HCT116 (cell line): ENCODE data around the gene ATXN7L1. TPM values are rescaled to one million over a fixed set of nuclear protein-coding genes. Genes with fewer than 3 reads are reported as not detected.

Source experiments
- ATAC-seq: fragments of 200-7000 bp; cut with Tn5 transposase; 2 replicates; pipeline ENCODE4 v1.9.1; 2020; ENCODE audit warnings: mild to moderate bottlenecking, moderate library complexity
- BruUV-seq: library from RNA; stranded (reverse); fragments of 400-500 nt; replicated peaks from 2 replicates; lab custom pipeline; 2021; lab: Mats Ljungman, UMichigan
- CTCF ChIA-PET: fragments of 300-600 bp; sonication (Branson Sonifier 250); formaldehyde crosslinking; loops from one replicate; lab custom pipeline; 2021; ENCODE audit warnings: antibody characterized with exemption; lab: Charles Lee
- POLR2A ChIA-PET: fragments of 300-600, 350-600 bp; sonication (Branson Sonifier 250); formaldehyde crosslinking; loops from one replicate; lab custom pipeline; 2021; ENCODE audit warnings: antibody characterized with exemption; lab: Charles Lee
- RAD21 ChIA-PET, 2 experiments: fragments of 300-600 bp; sonication (Branson Sonifier 250); formaldehyde crosslinking; loops; one replicate each; lab custom pipeline; 2023; ENCODE audit warnings: low total read pairs in 2 of 2; ENCODE audit not compliant: uncharacterized antibody in 2 of 2, unreplicated experiment in 2 of 2, low non-redundant PET in 1 of 2; lab: Charles Lee
- DNase-seq: peaks from one replicate; pipeline ENCODE4 v3.0.0-alpha.2; 2010; ENCODE audit warnings: low read depth, low spot score
- H2AFZ ChIP-seq: fragments of 200-600 bp; shearing (Covaris generic), sonication (generic); 2 replicates; pipeline ENCODE4 v1.6.1; 2017; ENCODE audit warnings: low read depth, mixed run types, mixed read lengths, antibody characterized with exemption, low read length; ENCODE audit not compliant: poor library complexity, severe bottlenecking
- H3K27ac ChIP-seq: 2 replicates; pipeline ENCODE4 v1.5.1; 2012; ENCODE audit warnings: low read depth, low read length
- H3K27me3 ChIP-seq: fragments of 200-600 bp; sonication (generic); 2 replicates; pipeline ENCODE4 v1.6.1; 2016; ENCODE audit warnings: mixed run types, low read length, mixed read lengths; ENCODE audit not compliant: insufficient read depth
- H3K36me3 ChIP-seq, 2 experiments: fragments of 200-500 bp in 1 of 2; fragments of 200-600 bp in 1 of 2; sonication (Bioruptor generic) in 1 of 2; sonication (generic) in 1 of 2; 2 replicates each; pipeline versions ENCODE4 v1.5.1 to v1.6.1; 2014 to 2016; ENCODE audit warnings: low read length in 2 of 2, inconsistent platforms in 1 of 2, mixed read lengths in 1 of 2, mixed run types in 1 of 2; ENCODE audit not compliant: insufficient read depth in 2 of 2, control insufficient read depth in 1 of 2
- H3K4me1 ChIP-seq, 2 experiments: fragments of 200-600 bp in 1 of 2; sonication (generic) in 1 of 2; 2 replicates each; pipeline versions ENCODE4 v1.5.1 to v1.6.1; 2012 to 2017; ENCODE audit warnings: low read length in 2 of 2, inconsistent platforms in 1 of 2, mild to moderate bottlenecking in 1 of 2, mixed read lengths in 1 of 2, mixed run types in 1 of 2, moderate library complexity in 1 of 2; ENCODE audit not compliant: insufficient read depth in 2 of 2, control insufficient read depth in 1 of 2
- H3K4me2 ChIP-seq: fragments of 200-600 bp; sonication (generic); 2 replicates; pipeline ENCODE4 v1.6.1; 2017; ENCODE audit warnings: mixed run types, low read length, mixed read lengths
- H3K4me3 ChIP-seq, 2 experiments: fragments of 200-600 bp in 1 of 2; sonication (generic) in 1 of 2; replicated peaks in 1 of 2; 2 replicates each; pipeline ENCODE4 v1.5.1; 2011 to 2016; ENCODE audit warnings: low read length in 2 of 2, control low read depth in 1 of 2, low read depth in 1 of 2, mild to moderate bottlenecking in 1 of 2, mixed read lengths in 1 of 2, mixed run types in 1 of 2
- H3K79me2 ChIP-seq: fragments of 200-600 bp; sonication (generic); 2 replicates; pipeline ENCODE4 v1.6.1; 2017; ENCODE audit warnings: mild to moderate bottlenecking, mixed run types, low read length, moderate library complexity, mixed read lengths; ENCODE audit not compliant: insufficient read depth
- H3K9ac ChIP-seq: fragments of 200-600 bp; sonication (generic); 2 replicates; pipeline ENCODE4 v1.6.1; 2016; ENCODE audit warnings: low read length, mixed read lengths
- H3K9me2 ChIP-seq: fragments of 200-600 bp; sonication (generic), shearing (Covaris generic); 2 replicates; pipeline ENCODE4 v1.6.1; 2017; ENCODE audit warnings: mixed run types, mild to moderate bottlenecking, moderate library complexity; ENCODE audit not compliant: insufficient read depth
- H3K9me3 ChIP-seq, 2 experiments: fragments of 200-500 bp in 1 of 2; fragments of 200-600 bp in 1 of 2; sonication (Bioruptor generic) in 1 of 2; sonication (generic) in 1 of 2; 2 replicates each; pipeline ENCODE4 v1.6.1; 2014 to 2017; ENCODE audit warnings: low read length in 2 of 2, mixed read lengths in 2 of 2, inconsistent platforms in 1 of 2, low read depth in 1 of 2, mild to moderate bottlenecking in 1 of 2, mixed run types in 1 of 2, moderate library complexity in 1 of 2; ENCODE audit not compliant: control insufficient read depth in 1 of 2, insufficient read depth in 1 of 2
- H4K20me1 ChIP-seq: fragments of 200-600 bp; sonication (generic), shearing (Covaris generic); 2 replicates; pipeline ENCODE4 v1.6.1; 2017; ENCODE audit warnings: mixed run types, mild to moderate bottlenecking, moderate library complexity; ENCODE audit not compliant: insufficient read depth
- CBX3 ChIP-seq: IDR thresholded peaks from 2 replicates; pipeline ENCODE4 v1.6.1; 2012; ENCODE audit warnings: low read depth
- CEBPB ChIP-seq: IDR thresholded peaks from 2 replicates; pipeline ENCODE4 v1.6.1; 2012; ENCODE audit warnings: low read depth
- EGR1 ChIP-seq: IDR thresholded peaks from 2 replicates; pipeline ENCODE4 v1.6.1; 2012; ENCODE audit warnings: low read depth
- ELF1 ChIP-seq: IDR thresholded peaks from 2 replicates; pipeline ENCODE4 v1.6.1; 2012; ENCODE audit warnings: low read depth, borderline replicate concordance
- EZH2 ChIP-seq: fragments of 200-600 bp; sonication (generic); IDR thresholded peaks from 2 replicates; pipeline ENCODE4 v1.6.1; 2017; ENCODE audit warnings: antibody characterized with exemption, mixed run types
- EZH2phosphoT487 ChIP-seq: fragments of 200-600 bp; IDR thresholded peaks from 2 replicates; pipeline ENCODE4 v1.6.1; 2018; ENCODE audit warnings: antibody characterized with exemption, borderline replicate concordance
- FOSL1 ChIP-seq: IDR thresholded peaks from 2 replicates; pipeline ENCODE4 v1.6.1; 2012; ENCODE audit warnings: low read depth
- JUND ChIP-seq: IDR thresholded peaks from 2 replicates; pipeline ENCODE4 v1.6.1; 2012
- MAX ChIP-seq: IDR thresholded peaks from 2 replicates; pipeline ENCODE4 v1.6.1; 2012
- POLR2A ChIP-seq: IDR thresholded peaks from 2 replicates; pipeline ENCODE4 v1.7.0; 2011; ENCODE audit warnings: borderline replicate concordance; ENCODE audit not compliant: insufficient read depth, insufficient read length; ENCODE audit errors: extremely low read depth
- POLR2AphosphoS5 ChIP-seq: IDR thresholded peaks from 2 replicates; pipeline ENCODE4 v1.6.1; 2011; ENCODE audit warnings: mild to moderate bottlenecking, low read depth, low read length, moderate library complexity
- RAD21 ChIP-seq: IDR thresholded peaks from 2 replicates; pipeline ENCODE4 v1.6.1; 2012; ENCODE audit warnings: low read depth, mild to moderate bottlenecking
- REST ChIP-seq: IDR thresholded peaks from 2 replicates; pipeline ENCODE4 v1.6.1; 2012; ENCODE audit warnings: low read depth
- SIN3A ChIP-seq: IDR thresholded peaks from 2 replicates; pipeline ENCODE4 v1.6.1; 2012; ENCODE audit warnings: low read depth
- SP1 ChIP-seq: IDR thresholded peaks from 2 replicates; pipeline ENCODE4 v1.6.1; 2012; ENCODE audit warnings: low read depth
- SRF ChIP-seq: IDR thresholded peaks from 2 replicates; pipeline ENCODE4 v1.6.1; 2012; ENCODE audit warnings: low read depth
- TCF7L2 ChIP-seq: IDR thresholded peaks from 2 replicates; pipeline ENCODE4 v1.7.0; 2011; ENCODE audit warnings: borderline replicate concordance, inconsistent platforms; ENCODE audit not compliant: insufficient read depth, insufficient read length; ENCODE audit errors: extremely low read depth
- YY1 ChIP-seq: IDR thresholded peaks from 2 replicates; pipeline ENCODE4 v1.6.1; 2011; ENCODE audit warnings: low read length, low read depth, moderate library complexity, mild to moderate bottlenecking; ENCODE audit not compliant: insufficient replicate concordance; ENCODE audit errors: extremely low read depth
- ZFX ChIP-seq: fragments of 450-650 bp; IDR thresholded peaks from 2 replicates; pipeline ENCODE4 v1.6.1; 2017
- ZNF274 ChIP-seq: fragments of 200-500 bp; sonication (Bioruptor generic); IDR thresholded peaks from 2 replicates; pipeline ENCODE4 v1.6.1; 2014; ENCODE audit warnings: mild to moderate bottlenecking, low read depth, low read length, inconsistent platforms
- intact Hi-C: fragments of 100-400 bp; cut with micrococcal nuclease; formaldehyde crosslinking; loops from 2 replicates; pipeline ENCODE4 v1.10.0; 2022
- total RNA-seq: library from RNA; stranded (reverse); gene quantifications from one replicate; pipeline ENCODE4 v1.2.1, GENCODE V29; 2021; ENCODE audit not compliant: unreplicated experiment
- TF ChIP-seq, protein P1 (sequence below): IDR thresholded peaks from 2 replicates; pipeline ENCODE4 v1.6.1; 2012
- TF ChIP-seq, protein P2 (sequence below), 3 experiments: fragments of 200-600 bp in 1 of 3; sonication (generic) in 1 of 3; IDR thresholded peaks in 2 of 3; conservative IDR thresholded peaks in 1 of 3; 2 replicates each; pipeline ENCODE4 v1.5.1; 2012 to 2017; ENCODE audit warnings: low read depth in 2 of 3, low read length in 2 of 3, antibody characterized with exemption in 1 of 3, borderline replicate concordance in 1 of 3, control low read depth in 1 of 3, mild to moderate bottlenecking in 1 of 3, mixed read lengths in 1 of 3, mixed run types in 1 of 3, moderate library complexity in 1 of 3; ENCODE audit not compliant: insufficient read depth in 1 of 3

Gene ATXN7L1
- total RNA-seq, 1 experiment from 2014 or later, result 11.5 TPM

DNA sequence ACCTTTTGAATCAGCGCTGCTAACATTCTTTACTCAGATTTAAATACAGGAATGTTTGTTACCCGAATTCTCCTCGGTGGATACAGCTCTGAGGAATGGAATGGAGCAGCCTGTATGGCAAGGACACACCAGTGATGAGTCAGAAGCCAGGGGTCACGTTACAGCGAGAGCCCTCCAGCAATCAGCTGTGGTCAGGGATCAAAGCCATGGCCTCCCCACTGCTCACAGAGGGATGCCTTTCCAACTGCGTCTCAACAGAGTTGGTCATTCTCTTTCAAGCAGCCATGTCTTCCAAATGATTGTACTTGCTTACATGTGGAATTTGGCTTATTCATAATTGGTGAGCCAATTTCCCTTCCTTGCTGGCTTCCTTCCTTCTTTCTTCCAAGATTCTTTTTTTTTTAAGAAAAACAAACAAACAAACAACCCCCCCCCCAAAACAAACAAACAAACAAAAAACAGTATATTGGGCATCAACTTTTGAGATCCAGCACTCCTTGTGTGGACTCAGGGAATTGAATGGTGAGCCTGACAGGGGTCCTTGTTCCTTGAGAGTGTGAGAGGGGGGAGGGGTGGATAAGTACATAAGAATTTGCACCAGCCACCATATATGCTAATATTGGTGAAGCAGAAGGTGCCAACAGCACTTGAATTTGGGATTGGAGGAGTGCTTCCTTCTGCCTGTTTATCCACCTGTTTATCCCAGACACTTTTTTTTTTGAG is 100.2 kb downstream of the ATXN7L1 start:
- ChIA-PET RAD21 (no interaction called here), CTCF (interaction anchor here (0.6 to 2.6 kb wide), 3 partner anchors 10 to 759 kb away, joined by 3 to 16 read pairs (median 3); no protein-coding TSS in a partner anchor), POLR2A (no interaction called here)
- Histone ChIP-seq H3K9me2 (no peaks in the 10 kb centered on the region), H3K36me3 (no peaks in the 10 kb centered on the region), H3K4me3 (peak overlapping the region in 1 of 2 experiments; percentile 38; a peak in 2 of 4 replicates), H3K27me3 (no peaks in the 10 kb centered on the region), H3K4me2 (peak overlapping the region; percentile 75), H3K27ac (peak overlapping the region; percentile 51; the same call in 1 of the 2 replicates), H3K9me3 (no peaks in the 10 kb centered on the region), H3K4me1 (peaks cover 29 to 71% of the 10 kb centered on the region in 2 experiments), H4K20me1 (no peaks in the 10 kb centered on the region), H3K79me2 (no peaks in the 10 kb centered on the region), H3K9ac (peak overlapping the region; percentile 47), H2AFZ (no peak overlapping the region)
- BruUV-seq, result no TSS peak
- ATAC-seq (peak; percentile 94), DNase-seq (peak; percentile 94)
- intact Hi-C loops, result loop anchor here (1.0 to 2.0 kb wide), 2 partner anchors 54 to 101 kb away; partner anchors contain the start of gene ATXN7L1
- TF ChIP-seq ZNF274, result no peak
- TF ChIP-seq ELF1, result no peak
- peak; percentile 99 for TF ChIP-seq JUND
- peak; percentile 95 for TF ChIP-seq SP1
- TF ChIP-seq MAX, result peak; percentile 79
- TF ChIP-seq EZH2, result no peak
- peak; percentile 99 for TF ChIP-seq TCF7L2
- TF ChIP-seq CBX3, result peak; percentile 99
- TF ChIP-seq POLR2AphosphoS5, result peak; percentile 66
- TF ChIP-seq, protein P1, sequence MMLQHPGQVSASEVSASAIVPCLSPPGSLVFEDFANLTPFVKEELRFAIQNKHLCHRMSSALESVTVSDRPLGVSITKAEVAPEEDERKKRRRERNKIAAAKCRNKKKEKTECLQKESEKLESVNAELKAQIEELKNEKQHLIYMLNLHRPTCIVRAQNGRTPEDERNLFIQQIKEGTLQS, result peak; percentile 84
- TF ChIP-seq EGR1, result no peak
- TF ChIP-seq RAD21, result peak; percentile 41; the same call in 1 of the 2 replicates
- TF ChIP-seq SRF, result peak; percentile 67
- peak; percentile 77 for TF ChIP-seq CEBPB
- no peak for TF ChIP-seq ZFX
- peak; percentile 79 for TF ChIP-seq YY1
- TF ChIP-seq REST, result no peak
- TF ChIP-seq, protein P2, sequence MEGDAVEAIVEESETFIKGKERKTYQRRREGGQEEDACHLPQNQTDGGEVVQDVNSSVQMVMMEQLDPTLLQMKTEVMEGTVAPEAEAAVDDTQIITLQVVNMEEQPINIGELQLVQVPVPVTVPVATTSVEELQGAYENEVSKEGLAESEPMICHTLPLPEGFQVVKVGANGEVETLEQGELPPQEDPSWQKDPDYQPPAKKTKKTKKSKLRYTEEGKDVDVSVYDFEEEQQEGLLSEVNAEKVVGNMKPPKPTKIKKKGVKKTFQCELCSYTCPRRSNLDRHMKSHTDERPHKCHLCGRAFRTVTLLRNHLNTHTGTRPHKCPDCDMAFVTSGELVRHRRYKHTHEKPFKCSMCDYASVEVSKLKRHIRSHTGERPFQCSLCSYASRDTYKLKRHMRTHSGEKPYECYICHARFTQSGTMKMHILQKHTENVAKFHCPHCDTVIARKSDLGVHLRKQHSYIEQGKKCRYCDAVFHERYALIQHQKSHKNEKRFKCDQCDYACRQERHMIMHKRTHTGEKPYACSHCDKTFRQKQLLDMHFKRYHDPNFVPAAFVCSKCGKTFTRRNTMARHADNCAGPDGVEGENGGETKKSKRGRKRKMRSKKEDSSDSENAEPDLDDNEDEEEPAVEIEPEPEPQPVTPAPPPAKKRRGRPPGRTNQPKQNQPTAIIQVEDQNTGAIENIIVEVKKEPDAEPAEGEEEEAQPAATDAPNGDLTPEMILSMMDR (IDR thresholded peaks at IDR 0.05 in 2 of 3, conservative IDR thresholded peaks at IDR 0.05 in 1 of 3; ENCODE audit: borderline replicate concordance in 1 of 3, insufficient read depth in 1 of 3, low read depth in 2 of 3, low read length in 2 of 3), result no peak
- peak; percentile 95 for TF ChIP-seq FOSL1
- TF ChIP-seq SIN3A, result peak; percentile 98
- TF ChIP-seq EZH2phosphoT487, result no peak
- TF ChIP-seq POLR2A, result no peak
